BJ (cell line): ENCODE measurements around the gene LIX1L. TPM values are rescaled to one million over a fixed set of nuclear protein-coding genes. Genes with fewer than 3 reads are reported as not detected.
"Not testable (repeated sequence)": the region's sequence is repeated elsewhere in the genome, so short reads cannot be mapped to it uniquely, and the experiment has no call there.

Experiments
- CTCF ChIA-PET: fragments of 350-600 bp; formaldehyde crosslinking; extraction: SDS; loops from one replicate; lab custom pipeline; 2021; ENCODE audit warnings: antibody characterized with exemption, inconsistent platforms; lab: Yijun Ruan, JAX
- POLR2A ChIA-PET: fragments of 300-600 bp; sonication (Branson Sonifier 250); formaldehyde crosslinking; extraction: SDS; loops from one replicate; lab custom pipeline; 2021; ENCODE audit warnings: antibody characterized with exemption; lab: Charles Lee
- DNase-seq: peaks from one replicate; pipeline ENCODE4 v3.0.0-alpha.2; 2011; ENCODE audit warnings: low read depth
- H3K27me3 ChIP-seq: 2 replicates; pipeline ENCODE4 v1.6.0; 2011; ENCODE audit warnings: low read length; ENCODE audit not compliant: control insufficient read depth, insufficient read depth
- H3K36me3 ChIP-seq: 2 replicates; pipeline ENCODE4 v1.5.1; 2011; ENCODE audit warnings: low read length; ENCODE audit not compliant: control insufficient read depth, insufficient read depth
- H3K4me3 ChIP-seq: 2 replicates; pipeline ENCODE4 v1.5.1; 2011; ENCODE audit warnings: low read depth, mild to moderate bottlenecking, control low read depth, low read length
- CTCF ChIP-seq: IDR thresholded peaks from 2 replicates; pipeline ENCODE4 v1.5.1; 2011; ENCODE audit warnings: low read depth, mild to moderate bottlenecking, control low read depth, inconsistent platforms, low read length, moderate library complexity; ENCODE audit not compliant: insufficient read depth
- polyA plus RNA-seq: library from polyadenylated mRNA; depleted of rRNA; stranded (reverse); fragments of >200 nt; gene quantifications from 2 replicates; pipeline ENCODE4 v1.2.3, GENCODE V29; 2011

Gene LIX1L
- polyA plus RNA-seq, 1 experiment: 35.1 TPM

GRCh38 chr1:145942405-145942804, 15.4 kb downstream of the LIX1L start:
- Histone ChIP-seq H3K36me3 (peaks cover 1% of the 10 kb centered on the region), H3K27me3 (no peaks in the 10 kb centered on the region)
- no peak for DNase-seq

GRCh38 chr1:145937436-145937835, 20.4 kb downstream of the LIX1L start:
- no peaks in the 10 kb centered on the region for H3K36me3 ChIP-seq
- H3K27me3 ChIP-seq: no peaks in the 10 kb centered on the region
- TF ChIP-seq CTCF: no peak
- H3K4me3 ChIP-seq: no peak overlapping the region
- POLR2A ChIA-PET: no interaction called here
- no peak for DNase-seq
- CTCF ChIA-PET: no interaction called here

More at GRCh38 chr1:145942405-145942804, 15.4 kb downstream of the LIX1L start:
- no peak for TF ChIP-seq CTCF
- CTCF ChIA-PET: interaction anchor here (1.2 to 1.4 kb wide), 4 partner anchors 9 to 96 kb away, joined by 3 to 6 read pairs (median 3); partner anchors contain the start of gene RBM8A
- no peak overlapping the region for H3K4me3 ChIP-seq
- POLR2A ChIA-PET: interaction anchor here (1.0 kb wide), 1 partner anchor 20 kb away, joined by 3 read pairs; no protein-coding TSS in a partner anchor

GRCh38 chr1:145936247-145936646, 21.6 kb downstream of the LIX1L start:
- TF ChIP-seq CTCF: no peak
- DNase-seq: no peak

GRCh38 chr1:145935708-145936107, 22.1 kb downstream of the LIX1L start:
- no peak overlapping the region for H3K4me3 ChIP-seq
- CTCF ChIA-PET: interaction anchor here (1.0 kb wide), 1 partner anchor 44 kb away, joined by 4 read pairs; no protein-coding TSS in a partner anchor
- no peaks in the 10 kb centered on the region for H3K27me3 ChIP-seq
- TF ChIP-seq CTCF: no peak
- POLR2A ChIA-PET: interaction anchor here (0.9 kb wide), 1 partner anchor 8 kb away, joined by 3 read pairs; the partner anchor contains the start of gene RBM8A
- H3K36me3 ChIP-seq: peaks cover 2% of the 10 kb centered on the region; the same call in 1 of the 2 replicates
- DNase-seq: no peak

More at GRCh38 chr1:145936247-145936646, 21.6 kb downstream of the LIX1L start:
- Histone ChIP-seq H3K4me3 (no peak overlapping the region), H3K36me3 (peaks cover 2% of the 10 kb centered on the region; the same call in 1 of the 2 replicates), H3K27me3 (no peaks in the 10 kb centered on the region)
- ChIA-PET POLR2A (interaction anchor here (0.9 kb wide), 1 partner anchor 9 kb away, joined by 3 read pairs; the partner anchor contains the start of gene RBM8A), CTCF (no interaction called here)

- POLR2A ChIA-PET: not testable (repeated sequence)
Measured at GRCh38 chr1:145932522-145933009, 25.3 kb downstream of the LIX1L start.

More at GRCh38 chr1:145932522-145933009, 25.3 kb downstream of the LIX1L start:
- H3K27me3 ChIP-seq, H3K4me3 ChIP-seq, DNase-seq, CTCF ChIA-PET, H3K36me3 ChIP-seq: not testable (repeated sequence)
